Measurements from ENCODE around the gene CRTC3.

The CRTC3 gene

DNA sequence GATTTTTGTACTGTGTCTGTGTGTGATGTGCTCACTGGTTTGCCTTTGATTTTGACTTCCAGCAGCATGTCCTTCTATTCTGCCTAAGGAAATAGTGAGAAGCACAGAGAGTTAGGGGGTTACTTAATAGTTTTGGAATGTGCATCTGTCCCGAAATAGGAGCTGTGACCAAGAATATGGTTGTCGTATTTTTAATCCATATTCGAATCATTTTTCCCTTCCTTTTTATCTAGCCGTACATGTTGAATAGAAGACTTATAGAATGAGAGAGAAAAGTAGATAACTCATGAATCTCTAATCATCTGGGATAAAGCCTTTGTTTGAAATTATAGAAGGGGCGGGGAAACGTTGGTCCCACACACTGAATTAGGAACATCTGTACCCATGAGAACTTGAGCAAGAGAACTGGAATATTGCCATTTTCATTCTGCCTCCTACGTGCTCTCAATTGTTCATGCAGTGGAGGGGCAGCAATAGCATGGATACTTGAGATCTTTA lies 23.6 kb downstream of the CRTC3 start:
- peak; percentile 93 for DNase-seq (ENCODE audit: extremely low read depth, low read depth)
- peak overlapping the region; percentile 10; the same call in 1 of the 2 replicates for H3K4me3 ChIP-seq (replicated peaks; ENCODE audit: low read depth, low read length)
- TF ChIP-seq, protein P1, sequence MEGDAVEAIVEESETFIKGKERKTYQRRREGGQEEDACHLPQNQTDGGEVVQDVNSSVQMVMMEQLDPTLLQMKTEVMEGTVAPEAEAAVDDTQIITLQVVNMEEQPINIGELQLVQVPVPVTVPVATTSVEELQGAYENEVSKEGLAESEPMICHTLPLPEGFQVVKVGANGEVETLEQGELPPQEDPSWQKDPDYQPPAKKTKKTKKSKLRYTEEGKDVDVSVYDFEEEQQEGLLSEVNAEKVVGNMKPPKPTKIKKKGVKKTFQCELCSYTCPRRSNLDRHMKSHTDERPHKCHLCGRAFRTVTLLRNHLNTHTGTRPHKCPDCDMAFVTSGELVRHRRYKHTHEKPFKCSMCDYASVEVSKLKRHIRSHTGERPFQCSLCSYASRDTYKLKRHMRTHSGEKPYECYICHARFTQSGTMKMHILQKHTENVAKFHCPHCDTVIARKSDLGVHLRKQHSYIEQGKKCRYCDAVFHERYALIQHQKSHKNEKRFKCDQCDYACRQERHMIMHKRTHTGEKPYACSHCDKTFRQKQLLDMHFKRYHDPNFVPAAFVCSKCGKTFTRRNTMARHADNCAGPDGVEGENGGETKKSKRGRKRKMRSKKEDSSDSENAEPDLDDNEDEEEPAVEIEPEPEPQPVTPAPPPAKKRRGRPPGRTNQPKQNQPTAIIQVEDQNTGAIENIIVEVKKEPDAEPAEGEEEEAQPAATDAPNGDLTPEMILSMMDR (IDR thresholded peaks at IDR 0.05; ENCODE audit: low read depth, low read length, missing control alignments): no peak

DNA sequence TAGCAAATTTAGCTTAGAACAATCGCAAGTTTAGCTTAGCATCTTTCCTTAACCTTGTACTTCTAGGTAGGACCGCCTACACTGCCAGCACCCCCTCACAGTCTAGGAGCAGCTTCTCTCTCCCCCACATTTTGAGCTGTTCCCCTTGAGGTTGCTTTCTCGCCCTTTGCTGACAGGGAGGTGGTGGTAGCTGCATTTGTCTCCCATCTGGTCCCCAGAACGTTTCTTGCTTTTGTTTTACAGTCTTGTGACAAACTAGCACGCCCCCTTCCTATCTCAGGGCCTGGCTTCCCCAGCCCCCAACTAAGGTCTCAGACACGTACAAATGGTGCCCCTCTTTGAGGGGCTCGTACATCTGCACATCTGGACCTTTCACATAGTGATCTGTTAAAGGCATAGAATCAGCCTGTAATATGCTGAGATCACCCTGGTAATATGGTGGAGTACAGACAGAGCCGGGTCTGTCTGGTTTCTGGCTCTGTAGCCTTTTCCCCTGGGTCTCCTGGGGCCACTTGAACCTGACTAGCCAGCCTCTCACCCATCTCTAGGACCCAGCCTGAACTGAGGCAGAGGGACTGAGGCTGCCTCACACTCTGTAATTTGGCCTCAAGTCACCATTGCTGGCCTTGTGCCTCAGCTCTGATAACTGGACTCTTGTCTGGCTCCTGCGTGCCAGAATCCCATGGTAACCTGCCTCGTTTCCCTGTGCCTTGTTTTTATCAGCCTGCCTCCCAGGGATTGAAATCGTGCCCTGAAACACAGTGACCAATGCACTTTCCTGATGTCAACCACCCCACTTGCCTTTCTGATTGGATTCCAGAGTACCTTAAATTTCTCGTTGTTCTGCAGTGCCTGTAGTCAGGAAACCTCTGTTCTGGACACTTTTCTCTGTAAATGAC lies 27.7 kb downstream of the CRTC3 start:
- TF ChIP-seq, protein P1 (IDR thresholded peaks at IDR 0.05; ENCODE audit: low read depth, low read length, missing control alignments): no peak
- DNase-seq (ENCODE audit: extremely low read depth, low read depth): peak; percentile 24
- no peak overlapping the region for H3K4me3 ChIP-seq (replicated peaks; ENCODE audit: low read depth, low read length)

DNA sequence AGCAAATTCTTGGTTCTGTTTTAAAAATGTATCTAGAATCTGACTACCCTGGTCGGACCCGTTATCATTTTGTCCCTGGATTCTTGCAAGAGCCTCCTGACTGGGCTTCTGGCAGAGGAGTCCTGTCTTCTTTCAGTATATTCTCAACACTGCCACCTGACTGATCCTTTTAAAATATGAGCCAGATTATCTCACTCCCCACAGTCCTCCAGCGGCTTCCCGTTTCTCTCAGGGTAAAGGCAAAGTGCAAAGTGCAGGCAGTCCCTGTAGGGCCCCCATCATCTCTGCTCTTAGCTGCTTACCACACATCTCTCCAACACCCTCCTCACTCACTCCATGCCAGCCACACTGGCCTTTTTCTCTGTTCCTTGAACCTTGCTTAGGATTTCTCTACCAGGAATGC lies 28.4 kb downstream of the CRTC3 start:
- TF ChIP-seq, protein P1 (IDR thresholded peaks at IDR 0.05; ENCODE audit: low read depth, low read length, missing control alignments): no peak
- no peak for DNase-seq (ENCODE audit: extremely low read depth, low read depth)

DNA sequence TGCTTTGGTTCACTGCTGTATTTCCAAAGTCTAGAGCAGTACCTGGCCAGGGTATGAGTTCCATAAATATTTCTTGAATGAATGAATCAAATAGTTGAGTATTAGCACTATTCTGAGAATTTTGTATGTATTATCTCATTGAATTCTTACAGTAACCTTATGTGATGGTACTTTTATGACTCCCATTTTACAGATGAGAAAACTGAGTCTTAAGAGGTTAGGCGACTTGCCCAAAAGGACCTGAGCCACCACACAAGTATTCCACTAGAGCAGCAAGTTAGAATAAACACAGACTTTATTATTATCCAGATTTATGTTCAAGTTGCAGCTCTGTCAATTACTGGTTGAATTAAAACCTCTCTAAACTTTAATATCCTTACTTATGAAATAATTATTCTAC lies 29.4 kb downstream of the CRTC3 start:
- DNase-seq (ENCODE audit: extremely low read depth, low read depth): no peak
- no peak overlapping the region for H3K4me3 ChIP-seq (replicated peaks; ENCODE audit: low read depth, low read length)
- TF ChIP-seq, protein P1 (IDR thresholded peaks at IDR 0.05; ENCODE audit: low read depth, low read length, missing control alignments): no peak

More for the DNA sequence above, 28.4 kb downstream of the CRTC3 start:
- H3K4me3 ChIP-seq (replicated peaks; ENCODE audit: low read depth, low read length): no peak overlapping the region

DNA sequence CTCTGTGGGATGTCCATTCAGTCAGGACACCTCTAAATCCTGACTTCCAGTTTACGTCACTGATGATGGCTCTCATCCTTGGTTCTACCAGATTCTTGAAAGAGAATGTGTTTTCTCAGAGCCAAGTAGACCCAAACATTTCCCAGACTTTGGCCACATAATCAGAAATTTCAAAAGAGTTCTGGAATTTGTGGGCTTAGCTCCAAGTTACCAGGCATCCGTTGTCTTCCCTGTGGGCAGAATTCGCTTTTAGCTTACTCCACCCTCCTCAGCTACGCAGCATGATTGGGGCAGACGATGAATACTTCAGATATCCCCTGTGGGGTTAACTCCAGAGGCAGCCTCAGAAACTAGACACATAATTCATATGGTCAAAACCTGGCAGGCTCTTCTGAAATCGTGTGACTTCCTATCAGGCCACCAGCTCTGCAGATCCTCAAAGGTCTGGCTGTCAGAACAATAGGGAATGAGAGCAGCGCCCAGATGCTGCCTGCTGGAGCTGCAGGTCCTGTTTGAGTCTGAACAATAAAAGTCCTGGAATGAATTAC lies 30.6 kb downstream of the CRTC3 start:
- TF ChIP-seq, protein P1 (IDR thresholded peaks at IDR 0.05; ENCODE audit: low read depth, low read length, missing control alignments): no peak
- peak; percentile 86 for DNase-seq (ENCODE audit: extremely low read depth, low read depth)
- no peak overlapping the region for H3K4me3 ChIP-seq (replicated peaks; ENCODE audit: low read depth, low read length)

DNA sequence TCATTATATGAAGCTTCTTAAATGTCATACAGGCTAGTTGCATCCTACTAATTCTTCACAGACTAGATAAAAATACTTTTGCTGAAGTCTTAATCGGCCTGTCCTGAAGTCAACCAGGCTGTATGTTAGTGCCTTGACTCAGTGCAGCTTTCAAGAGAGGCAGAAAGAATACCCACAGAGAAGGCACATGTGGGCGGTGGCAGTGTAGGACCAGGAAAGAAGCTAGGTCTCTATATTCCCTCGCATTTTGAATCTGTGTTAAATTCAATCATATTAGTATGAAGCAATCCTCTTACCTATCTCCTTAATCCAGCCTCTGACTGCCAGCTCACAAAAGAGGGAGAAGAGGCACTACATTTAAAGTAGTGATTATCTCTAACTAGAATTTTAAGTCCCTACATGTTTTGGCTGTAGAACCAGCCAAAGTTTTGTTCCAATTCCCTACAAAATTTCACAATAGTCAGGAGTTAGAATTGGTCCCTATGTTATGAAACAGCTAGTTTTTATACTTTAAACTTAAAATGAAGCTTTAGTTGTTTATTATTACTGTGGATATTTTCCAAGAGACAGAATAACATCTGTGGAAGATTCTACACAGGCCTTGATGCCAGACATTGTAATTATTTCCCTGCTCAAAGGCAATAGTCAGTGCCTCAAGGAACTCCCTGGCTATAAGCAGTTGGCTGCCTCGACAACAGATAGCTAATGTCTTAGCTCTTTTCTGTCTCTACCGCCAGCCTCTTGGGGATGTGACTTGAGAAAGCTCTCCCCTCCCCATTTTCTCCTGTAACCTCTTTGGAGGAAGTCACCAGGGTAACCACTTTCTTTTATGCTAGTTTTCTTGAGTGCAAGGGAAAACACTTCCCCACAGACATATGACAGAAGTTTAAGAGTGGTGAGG lies 31.9 kb downstream of the CRTC3 start:
- TF ChIP-seq, protein P1 (IDR thresholded peaks at IDR 0.05; ENCODE audit: low read depth, low read length, missing control alignments): no peak
- H3K4me3 ChIP-seq (replicated peaks; ENCODE audit: low read depth, low read length): no peak overlapping the region
- no peak for DNase-seq (ENCODE audit: extremely low read depth, low read depth)

Data from HFF-Myc (cell line).